Dedifferentiated amniotic fluid mesenchymal stem cell (primary cell): Measurements from ENCODE around the gene NLRP6.
A peak's percentile ranks its signal among the peaks of the same experiment; 100 is the strongest.
"Not testable (repeated sequence)": the region's sequence is repeated elsewhere in the genome, so short reads cannot be mapped to it uniquely, and the experiment has no call there.

ENCODE experiments used
- DNase-seq: peaks from one replicate; pipeline ENCODE4 v3.0.0-alpha.2; 2016; ENCODE audit errors: extremely low spot score

Gene NLRP6

DNA sequence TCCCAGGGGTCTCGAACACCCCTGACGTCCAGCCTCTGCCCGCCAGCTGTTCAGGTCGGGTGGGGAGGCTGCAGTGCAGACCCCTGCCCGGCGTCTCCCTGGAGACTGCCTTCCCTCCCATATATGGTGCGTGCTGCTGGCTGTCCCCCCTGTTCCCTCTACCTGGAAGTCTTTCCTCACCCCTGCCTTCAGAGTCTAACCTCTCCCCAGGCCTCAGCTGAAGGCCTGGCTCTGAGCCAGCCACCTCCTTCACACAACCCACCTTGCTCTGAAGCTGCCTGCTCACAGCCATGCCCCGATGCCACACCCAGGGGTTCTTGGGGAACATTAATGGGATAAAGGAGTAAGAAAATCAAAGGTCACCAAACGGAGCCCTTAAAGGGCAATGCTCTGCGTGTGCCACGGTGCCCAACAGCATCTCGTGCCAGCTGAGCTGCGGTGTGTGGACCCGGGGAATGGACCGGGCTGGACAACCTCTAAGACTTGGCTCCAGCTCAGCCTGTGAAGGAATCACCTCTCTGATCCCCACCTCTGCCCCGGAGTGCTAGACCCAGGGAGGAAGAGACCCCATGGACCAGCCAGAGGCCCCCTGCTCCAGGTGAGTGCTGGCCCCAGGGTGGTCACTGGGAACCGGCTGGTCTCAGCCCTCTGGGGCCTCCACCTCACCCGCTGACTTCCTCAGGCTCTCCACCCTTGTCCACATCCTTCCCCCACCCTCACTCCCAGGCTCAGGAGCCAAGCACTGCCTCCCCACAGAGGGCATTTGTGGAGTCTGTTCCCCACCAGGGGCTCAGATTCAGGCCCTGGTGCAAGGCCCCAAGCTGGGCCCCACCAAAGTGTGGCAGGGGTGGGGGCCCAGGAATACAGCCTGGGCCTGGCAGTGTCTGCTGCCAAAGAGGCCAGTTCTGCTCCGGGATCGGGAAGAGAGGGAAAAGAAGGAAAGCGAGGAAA is at the start of gene NLRP6:
Gene NLRP6, plus strand, starts transcription at position 407 of the 951 bp plus-strand sequence. Its CDS starts 163 bp downstream, at position 570.
- no peak for DNase-seq

DNA sequence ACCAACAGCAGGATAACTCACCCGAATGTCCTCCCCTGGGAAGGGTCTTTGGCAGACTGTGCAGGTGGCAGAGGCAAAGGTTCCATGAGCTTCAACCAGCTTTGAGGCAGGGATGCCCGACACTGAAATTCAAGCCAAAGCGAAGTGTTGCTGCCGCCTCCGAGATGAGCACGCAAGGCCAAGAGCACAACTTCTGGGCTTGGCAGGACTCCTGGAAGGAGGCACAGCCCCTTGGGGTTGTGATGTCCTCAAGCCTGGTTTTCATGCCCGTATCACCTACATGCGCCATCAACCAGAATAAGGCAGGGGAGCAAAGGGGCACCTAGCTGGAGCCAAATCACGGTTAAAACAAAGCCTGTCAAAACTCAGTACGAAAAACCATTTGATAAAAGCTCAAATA is 47.8 kb upstream of the NLRP6 start:
- no peak for DNase-seq

DNA sequence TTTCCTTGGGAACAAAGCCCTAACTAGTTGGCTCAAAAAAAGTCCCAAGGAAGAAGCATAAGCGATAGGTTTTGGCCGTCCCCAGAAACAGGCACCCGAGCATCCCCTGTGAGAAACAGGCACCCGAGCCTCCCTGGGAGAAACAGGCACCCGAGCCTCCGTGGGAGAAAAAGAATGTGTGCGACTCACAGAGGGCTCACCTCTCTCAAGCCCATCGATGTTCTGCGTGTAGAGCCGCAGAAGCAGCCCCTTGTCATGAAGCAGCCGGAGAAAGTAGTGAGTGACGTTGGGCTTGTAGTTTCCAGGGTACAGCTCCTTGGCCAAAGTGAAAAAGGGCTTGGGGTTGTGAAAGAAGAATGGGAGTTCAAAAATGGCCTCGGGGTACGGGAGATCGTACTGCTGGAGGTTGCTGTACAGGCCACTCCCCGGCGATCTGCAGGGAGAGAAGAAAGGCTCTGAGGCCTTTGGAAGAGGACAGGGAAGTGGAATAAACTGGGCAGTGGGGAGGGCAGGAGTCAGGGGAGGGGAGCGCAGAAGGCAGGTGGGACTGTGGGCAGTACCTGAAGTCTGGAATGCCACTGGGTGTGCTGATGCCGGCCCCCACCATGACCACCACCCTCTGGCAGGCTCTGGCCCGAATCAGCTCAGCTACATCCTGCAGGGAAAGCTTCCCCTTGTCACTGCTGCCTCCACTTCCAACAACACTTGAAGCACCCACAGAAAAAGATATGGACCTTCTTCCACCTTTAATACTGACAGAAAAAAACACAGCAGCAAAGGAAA is 45.2 kb upstream of the NLRP6 start:
- no peak for DNase-seq

DNA sequence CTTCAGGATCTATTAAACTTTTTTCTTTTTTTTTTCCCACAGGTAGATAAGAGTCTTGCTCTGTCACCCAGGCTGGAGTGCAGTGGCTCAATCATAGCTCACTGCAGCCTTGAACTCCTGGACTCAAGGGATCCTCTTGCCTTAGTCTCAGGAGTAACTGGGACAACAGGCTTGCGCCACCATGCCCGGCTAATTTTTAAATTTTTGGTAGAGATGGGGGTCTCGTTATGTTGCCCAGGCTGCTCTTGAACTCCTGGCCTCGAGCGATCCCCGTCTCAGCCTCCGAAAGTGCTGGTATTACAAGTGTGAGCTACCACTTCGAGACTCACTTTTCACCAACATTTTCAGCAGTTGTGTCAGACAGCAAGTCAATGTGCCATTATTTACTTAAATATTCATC is 43.0 kb upstream of the NLRP6 start:
- no peak for DNase-seq

DNA sequence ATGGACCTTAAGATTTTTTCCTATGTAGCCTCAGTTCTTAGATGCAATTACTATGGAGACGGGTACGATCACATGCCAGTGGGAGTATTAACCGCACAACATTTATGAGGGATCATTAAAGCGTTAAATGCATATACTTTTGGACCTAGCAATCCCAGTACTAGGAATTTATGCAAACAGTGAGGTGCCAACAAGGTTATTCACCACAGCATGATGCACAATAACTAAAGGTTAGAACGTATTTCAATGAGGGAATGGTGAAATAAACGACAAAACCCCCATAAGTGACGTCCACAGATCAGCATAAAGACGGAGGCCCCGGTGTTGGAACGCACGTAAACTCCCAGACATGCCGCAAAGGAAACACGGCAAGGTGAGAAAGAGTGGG is 42.6 kb upstream of the NLRP6 start:
- DNase-seq = no peak

DNA sequence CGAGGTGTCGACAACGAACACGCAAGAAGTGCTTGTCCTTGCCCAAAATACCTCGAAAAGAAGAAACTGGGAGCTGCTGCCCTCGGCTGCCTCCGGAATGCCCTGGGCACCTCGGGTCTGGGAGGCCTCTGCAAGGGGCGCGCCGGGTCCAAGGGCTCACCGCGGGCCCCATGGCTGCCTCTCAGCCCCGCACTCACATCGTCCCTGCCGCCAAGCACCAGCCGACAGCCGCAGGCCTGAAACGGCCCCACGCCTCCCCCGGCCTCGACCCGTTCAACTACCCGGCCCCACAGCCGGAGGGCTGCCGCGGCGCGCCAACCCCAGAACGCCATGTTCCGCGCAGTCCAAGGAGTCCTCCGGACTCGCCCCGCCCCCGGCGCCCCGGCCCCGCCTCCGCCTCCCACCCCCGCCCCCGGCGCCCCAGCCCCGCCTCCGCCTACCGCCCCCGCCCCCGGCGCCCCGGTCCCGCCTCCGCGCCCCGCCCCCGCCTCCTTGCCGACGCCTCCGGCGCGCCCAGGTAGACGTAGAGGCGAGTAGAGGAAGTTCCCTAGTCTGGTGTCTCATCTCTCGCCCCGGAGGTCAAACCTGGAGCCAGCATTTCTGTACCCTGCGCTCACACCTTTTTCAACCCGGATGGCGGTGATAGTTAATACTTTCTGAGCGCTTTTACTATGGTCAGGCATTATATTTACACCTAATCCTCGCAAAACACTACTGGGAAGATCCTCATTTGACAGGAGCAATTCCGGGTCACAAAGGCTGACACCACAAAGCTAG is 42.0 kb upstream of the NLRP6 start, which contains the start of gene SIRT3:
Gene SIRT3, minus strand, starts transcription at position 346 of the 777 bp plus-strand sequence. Its CDS starts 14 bp downstream, at position 332.
- peak; percentile 35 for DNase-seq

DNA sequence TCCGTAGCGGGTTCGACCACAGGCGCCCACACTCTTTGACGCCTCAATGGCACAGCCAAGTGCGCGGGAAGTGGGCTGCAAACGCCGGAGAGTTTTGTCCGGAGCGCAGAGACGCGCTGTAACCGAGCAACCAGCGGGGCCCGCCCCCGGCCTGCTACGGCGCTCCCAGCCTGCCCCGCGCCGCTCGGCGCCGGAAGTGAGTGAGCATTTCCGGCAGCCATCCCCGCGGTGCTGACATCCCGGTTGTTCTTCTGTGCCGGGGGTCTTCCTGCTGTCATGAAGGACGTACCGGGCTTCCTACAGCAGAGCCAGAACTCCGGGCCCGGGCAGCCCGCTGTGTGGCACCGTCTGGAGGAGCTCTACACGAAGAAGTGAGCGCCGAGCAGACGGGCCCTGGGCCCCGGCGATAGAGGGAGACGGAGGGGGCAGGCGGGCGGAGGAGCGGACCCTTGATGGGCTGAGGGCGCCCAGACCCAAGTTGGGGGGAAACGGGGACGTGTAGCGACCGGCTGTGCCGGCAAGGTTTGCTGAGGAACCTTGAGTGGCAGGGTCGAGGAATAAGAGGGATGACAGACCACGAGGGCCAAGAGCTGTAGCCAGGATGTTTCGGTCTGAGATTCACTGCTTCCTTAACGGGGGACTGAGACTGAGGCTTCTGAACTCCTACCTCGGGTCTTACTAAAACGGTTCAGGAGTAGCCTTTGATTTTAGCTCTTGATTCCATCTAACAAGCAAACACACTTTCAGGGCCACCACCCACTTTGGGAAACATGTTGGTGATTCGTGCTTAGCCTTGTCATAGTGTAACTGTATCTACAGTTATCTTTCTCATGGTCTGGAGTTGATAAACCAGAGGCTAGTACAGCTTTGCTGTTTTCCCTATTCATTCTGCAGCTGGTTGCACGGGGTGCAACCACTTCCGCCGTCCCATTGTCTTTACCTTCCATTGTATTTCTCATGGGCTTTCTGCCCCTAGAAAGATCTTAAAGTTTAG is 41.1 kb upstream of the NLRP6 start, which contains the start of gene PSMD13:
Gene PSMD13, plus strand, starts transcription at position 203 of the 994 bp plus-strand sequence. Its CDS starts 74 bp downstream, at position 277.
- peak; percentile 85 for DNase-seq

DNA sequence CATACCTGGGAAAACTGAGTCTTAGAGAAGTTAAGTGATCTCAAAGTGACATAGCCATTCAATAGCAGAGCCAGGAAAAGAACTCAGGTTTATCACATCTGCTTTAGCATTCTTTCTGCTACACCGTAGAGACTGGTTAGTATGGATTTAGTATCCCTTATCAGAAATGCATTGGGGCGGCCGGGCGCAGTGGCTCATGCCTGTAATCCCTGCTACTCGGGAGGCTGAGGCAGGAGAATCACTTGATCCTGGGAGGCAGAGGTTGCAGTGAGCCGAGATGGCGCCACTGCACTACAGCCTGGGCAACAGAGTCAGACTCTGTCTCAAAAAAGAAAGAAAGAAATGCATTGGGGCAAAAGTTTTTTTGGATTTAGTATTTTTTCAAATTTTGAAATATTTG is 39.9 kb upstream of the NLRP6 start:
- not testable (repeated sequence) for DNase-seq

DNA sequence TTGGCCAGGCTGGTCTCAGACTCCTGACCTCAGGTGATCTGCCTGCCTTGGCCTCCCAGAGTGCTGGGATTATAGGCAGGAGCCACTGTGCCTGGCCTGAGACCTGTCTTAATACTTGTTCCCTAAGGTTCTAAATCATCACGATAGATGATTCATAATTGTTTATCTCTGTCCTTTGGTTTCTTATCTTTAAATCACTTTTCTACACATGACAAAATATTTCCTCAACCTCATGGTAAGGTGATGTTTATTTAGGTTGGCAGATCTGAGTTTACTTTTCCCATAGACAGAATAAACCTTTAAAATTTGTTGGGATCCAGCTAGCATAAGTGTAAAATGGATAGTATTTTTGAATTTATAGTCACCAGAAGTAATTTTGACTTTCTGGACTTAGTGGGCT is 37.9 kb upstream of the NLRP6 start:
- DNase-seq = no peak

DNA sequence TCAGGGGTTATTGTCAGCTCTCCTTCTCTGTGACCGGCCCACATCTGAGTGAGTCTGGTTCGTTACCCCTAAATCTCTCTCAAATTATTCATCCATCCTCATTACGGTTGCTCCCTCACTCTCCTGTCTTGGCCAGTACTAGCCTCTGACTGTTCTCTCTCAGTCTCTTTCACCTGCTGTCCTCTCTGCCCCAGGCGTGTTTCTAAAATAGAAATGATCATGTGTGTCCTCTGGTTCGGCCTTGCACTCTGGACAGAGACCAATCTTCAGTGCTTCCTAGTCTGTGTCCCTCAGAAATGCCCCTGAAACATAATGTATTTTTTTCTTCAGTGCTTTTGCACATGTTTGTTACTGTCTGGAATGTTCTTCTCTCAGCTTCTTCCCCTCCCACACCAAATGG is 36.6 kb upstream of the NLRP6 start:
- no peak for DNase-seq

DNA sequence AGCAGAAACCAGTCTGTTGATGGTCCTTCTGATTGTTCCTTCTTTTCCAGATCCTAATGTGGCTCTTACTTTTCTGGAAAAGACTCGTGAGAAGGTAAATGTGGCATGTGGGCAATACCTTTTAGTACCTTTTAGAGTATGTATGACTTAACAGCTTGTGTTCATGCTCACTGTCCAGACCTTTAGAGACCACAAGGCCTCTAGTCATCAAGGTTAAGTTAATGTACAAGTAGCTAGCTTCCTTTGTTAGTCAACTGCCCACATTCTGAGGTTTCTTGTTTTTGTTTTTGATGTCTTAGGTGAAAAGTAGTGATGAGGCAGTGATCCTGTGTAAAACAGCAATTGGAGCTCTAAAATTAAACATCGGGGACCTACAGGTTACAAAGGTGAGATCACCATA is 33.8 kb upstream of the NLRP6 start:
- DNase-seq = no peak

DNA sequence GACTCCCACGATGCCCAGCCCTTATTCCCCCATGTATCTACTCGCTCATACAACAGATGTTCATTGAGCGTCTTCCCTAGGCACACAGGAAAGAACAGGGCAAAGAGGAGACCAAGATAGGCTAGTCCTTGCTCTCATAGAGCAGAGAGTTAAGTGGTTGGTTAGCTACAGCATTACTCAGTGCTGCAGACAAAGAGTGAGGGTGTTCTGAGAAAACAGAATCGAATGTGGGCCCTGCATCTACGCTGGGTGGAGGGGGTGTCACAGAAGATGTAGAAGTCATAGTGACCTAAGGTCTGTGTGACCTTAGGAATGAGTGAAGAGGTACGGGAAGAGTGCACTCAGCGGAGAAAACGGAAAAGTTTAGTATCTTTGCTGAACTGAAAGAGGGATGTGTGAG is 29.1 kb upstream of the NLRP6 start:
- DNase-seq = no peak

DNA sequence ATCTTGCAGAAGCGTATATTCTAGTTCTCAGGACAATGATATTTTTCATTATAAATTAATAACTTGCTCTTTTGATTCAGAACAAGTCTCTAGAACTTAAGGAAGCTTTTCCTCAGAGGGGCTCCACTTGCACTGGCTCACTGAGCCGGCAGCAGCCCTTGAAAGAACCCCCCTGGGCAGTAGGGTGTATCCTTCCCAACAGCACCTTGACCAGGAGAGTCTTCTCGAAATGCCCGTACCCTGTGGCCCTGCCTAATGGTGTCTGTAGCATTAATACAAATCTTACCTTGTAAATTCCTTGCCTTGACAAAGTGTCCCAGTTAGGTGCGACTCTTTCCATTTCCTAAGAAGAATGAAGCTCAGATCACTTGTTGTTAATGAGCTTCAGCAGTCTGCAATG is 27.9 kb upstream of the NLRP6 start:
- no peak for DNase-seq

DNA sequence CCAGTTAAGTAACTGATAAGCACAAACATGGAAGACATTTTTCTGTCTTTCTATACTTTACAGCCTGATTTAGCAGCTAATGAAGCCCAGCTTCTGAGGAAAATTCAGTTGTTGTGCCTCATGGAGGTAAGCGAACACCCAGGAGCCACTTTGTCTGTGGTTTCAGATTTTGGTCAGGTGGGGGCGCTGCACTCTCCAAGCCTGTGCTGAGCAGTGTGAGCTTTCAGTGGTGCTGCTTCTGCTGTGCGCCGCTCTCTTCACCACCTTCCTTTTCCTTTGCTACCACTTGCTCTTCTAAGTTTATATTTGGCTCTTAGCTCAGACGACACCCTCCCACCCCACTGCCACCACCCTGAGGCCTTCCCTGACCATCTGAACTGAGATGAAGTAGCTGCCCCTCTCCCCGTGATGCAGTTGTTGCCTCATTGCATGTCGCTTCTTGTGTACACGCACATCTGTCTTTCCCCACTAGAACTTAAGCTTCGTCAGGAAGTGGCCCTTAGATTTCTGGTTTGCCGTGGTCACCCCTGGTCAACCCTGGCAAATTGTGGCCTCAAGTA is 27.4 kb upstream of the NLRP6 start:
- DNase-seq = peak; percentile 58

DNA sequence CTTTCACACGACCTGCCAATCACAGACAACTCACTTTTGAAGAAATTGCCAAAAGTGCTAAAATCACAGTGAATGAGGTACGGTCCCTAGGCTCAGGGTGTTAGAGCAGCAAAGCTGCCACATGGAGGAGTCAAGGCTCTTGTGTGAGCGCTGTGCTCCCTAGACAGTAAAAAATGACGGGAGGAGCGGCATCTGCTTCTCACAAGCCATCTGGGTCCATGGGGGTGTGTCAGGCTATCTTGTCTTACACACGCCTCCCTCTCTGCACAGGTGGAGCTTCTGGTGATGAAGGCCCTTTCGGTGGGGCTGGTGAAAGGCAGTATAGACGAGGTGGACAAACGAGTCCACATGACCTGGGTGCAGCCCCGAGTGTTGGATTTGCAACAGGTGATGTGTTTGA is 26.7 kb upstream of the NLRP6 start:
- no peak for DNase-seq

DNA sequence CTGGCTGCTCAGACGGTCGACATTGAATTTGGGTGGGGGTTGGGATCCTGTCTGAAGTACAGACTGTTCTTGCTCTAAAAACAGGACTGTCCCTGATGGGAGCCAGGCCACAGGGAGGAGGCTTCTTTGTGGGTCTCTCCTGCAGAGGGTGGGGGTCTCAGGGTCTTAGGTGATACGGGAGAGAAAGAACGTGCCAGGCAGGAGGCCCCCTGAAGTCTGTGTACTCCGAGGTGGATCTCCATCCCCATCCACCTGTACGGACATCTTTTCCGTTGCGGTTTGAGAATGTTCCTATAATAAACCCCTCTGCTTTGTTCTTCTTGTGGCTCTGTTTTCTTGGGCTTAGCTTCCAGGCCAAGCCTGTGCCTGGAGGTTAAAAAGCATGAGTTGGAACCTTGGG is 25.5 kb upstream of the NLRP6 start:
- DNase-seq = no peak

DNA sequence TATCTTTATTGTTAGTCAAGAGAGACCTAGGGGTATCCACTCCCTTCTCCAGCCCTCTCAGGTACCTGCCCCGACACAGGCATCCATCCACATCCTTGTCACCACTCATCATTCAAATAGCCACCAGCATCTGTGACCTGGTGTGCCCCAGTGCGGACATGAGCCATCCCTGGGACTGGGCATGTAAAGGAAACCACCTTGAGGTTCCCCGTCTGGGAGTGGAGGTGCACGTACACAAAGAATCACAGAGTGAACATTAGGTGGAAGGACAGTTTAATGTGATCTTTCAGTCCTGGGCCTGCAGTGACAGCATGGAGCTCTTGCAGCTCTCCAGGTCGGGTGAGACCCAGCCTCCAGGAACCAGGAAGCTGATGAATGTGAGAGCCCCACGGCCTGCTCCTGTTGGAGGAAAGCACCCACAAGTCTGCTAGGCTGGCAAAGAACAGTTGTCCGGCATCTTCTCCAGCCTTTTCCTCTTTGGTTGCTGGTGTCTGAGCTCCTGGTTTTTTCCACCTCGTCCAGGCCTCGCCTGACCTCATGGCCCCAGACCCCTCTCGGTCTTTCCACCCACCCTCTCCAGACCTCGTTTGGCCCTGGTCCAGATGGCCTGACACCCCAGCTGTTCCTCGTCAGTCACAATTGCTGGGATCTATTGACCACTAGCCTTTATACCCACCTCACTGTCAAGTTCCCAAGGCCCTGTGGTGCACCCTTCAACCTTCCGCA is 24.9 kb upstream of the NLRP6 start:
- no peak for DNase-seq

DNA sequence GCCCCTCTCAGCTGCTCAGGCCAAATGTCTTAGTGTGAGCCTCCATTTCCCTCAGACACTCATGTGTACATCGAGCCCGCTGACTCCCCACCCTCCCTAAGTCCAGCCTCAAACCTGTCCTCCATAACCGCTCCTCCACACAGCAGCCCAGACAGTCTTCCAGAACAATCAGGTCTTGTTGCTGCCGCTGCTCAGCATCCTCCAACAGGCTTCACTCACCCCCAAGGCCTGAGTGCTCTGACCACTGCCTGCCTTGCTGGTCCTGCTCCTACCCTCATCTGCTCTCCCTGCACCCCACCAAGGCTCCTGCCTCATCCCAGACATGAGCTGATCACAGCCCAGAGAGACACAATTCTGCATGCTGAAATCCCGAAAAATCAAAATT is 24.3 kb upstream of the NLRP6 start:
- DNase-seq = no peak

DNA sequence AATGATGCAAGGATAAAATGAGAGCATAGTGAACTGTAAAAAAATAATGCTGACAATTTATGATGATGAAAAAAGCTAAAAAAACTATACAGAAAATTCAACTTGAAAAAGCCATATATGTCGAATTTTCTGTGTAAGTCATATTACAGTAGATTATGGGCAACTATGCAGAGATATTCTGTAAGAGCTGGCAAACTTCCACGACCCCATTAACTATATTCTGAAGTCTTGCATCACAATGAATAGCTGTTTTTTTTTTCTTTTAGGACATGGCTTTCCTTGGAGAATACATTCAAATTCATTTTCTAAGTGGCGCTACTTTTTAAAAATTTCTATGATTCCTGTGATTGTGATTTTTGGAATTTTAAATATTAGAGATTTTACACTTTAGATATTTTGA is 23.0 kb upstream of the NLRP6 start:
- DNase-seq = no peak

DNA sequence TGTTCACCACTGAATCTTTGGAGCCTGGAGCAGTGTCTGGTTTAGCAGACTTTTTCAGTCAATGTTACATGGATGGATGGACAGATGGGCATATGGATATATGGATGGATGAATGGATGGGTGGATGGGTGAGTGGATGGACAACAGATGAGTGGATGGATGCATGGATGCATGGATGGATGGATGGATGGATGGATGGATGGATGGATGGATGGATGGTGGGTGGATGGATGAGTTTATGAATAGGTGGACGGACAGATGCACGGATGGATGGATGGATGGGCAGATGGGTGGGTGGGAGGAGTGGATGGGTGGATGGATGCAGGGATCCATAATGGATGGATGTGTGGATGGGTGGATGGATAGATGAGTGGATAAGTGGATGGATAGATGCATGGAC is 22.4 kb upstream of the NLRP6 start:
- no peak for DNase-seq
